Stomach smooth muscle (tissue), 2 donors: ENCODE data around the gene GRID2.
A peak's percentile ranks its signal among the peaks of the same experiment; 100 is the strongest.

ENCODE experiments used
- H3K27ac ChIP-seq: one replicate; pipeline ENCODE4 v1.7.0; 2013; ENCODE audit warnings: mild to moderate bottlenecking, low read length, inconsistent platforms
- H3K27me3 ChIP-seq, 2 donors: one replicate each; pipeline ENCODE4 v1.7.0; 2013; ENCODE audit warnings: low read length in 2 of 2; ENCODE audit not compliant: insufficient read depth in 2 of 2, control insufficient read depth in 1 of 2
- H3K36me3 ChIP-seq, 2 donors: one replicate each; pipeline ENCODE4 v1.7.0; 2013; ENCODE audit warnings: low read length in 2 of 2; ENCODE audit not compliant: control insufficient read depth in 2 of 2, insufficient read depth in 2 of 2
- H3K4me1 ChIP-seq: one replicate; pipeline ENCODE4 v1.7.0; 2013; ENCODE audit warnings: low read length; ENCODE audit not compliant: control insufficient read depth, insufficient read depth
- H3K4me3 ChIP-seq, 2 donors: one replicate each; pipeline ENCODE4 v1.7.0; 2013; ENCODE audit warnings: low read length in 2 of 2
- H3K9ac ChIP-seq, 2 donors: one replicate each; pipeline ENCODE4 v1.7.0; 2013; ENCODE audit warnings: low read length in 2 of 2, mild to moderate bottlenecking in 1 of 2
- H3K9me3 ChIP-seq, 2 donors: one replicate each; pipeline ENCODE4 v1.7.0; 2013; ENCODE audit warnings: low read length in 2 of 2; ENCODE audit not compliant: control insufficient read depth in 2 of 2
- donor health status: healthy.
- donor health status: Pancreatic carcinoma.

GRID2 gene

GRCh38 chr4:92303621-92304027, at the start of gene GRID2:
Gene GRID2 (plus strand): TSS chr4:92303966.
- Histone ChIP-seq H3K27me3 (peaks cover 23 to 39% of the 10 kb centered on the region in 2 donors), H3K4me1 (peaks cover 11% of the 10 kb centered on the region), H3K4me3 (peak within 1 kb of the TSS; percentile 63 to 65), H3K9me3 (no peaks in the 10 kb centered on the region), H3K27ac (no peak within 1 kb of the TSS), H3K9ac (no peak within 1 kb of the TSS), H3K36me3 (no peaks in the 10 kb centered on the region)

- no peaks in the 10 kb centered on the region for H3K27me3 ChIP-seq
- peaks cover 6 to 21% of the 10 kb centered on the region in 2 donors for H3K9me3 ChIP-seq
- H3K9ac ChIP-seq: no peak overlapping the region
- no peaks in the 10 kb centered on the region for H3K36me3 ChIP-seq
- no peaks in the 10 kb centered on the region for H3K4me1 ChIP-seq
- no peak overlapping the region for H3K27ac ChIP-seq
- H3K4me3 ChIP-seq: no peak overlapping the region
Observed at GRCh38 chr4:92253986-92254671, 49.6 kb upstream of the GRID2 start.

- Histone ChIP-seq H3K27me3 (no peaks in the 10 kb centered on the region), H3K27ac (no peak overlapping the region), H3K36me3 (no peaks in the 10 kb centered on the region), H3K9ac (no peak overlapping the region), H3K4me3 (no peak overlapping the region), H3K4me1 (no peaks in the 10 kb centered on the region), H3K9me3 (peaks cover 6 to 21% of the 10 kb centered on the region in 2 donors)
Observed at GRCh38 chr4:92254767-92255442, 48.9 kb upstream of the GRID2 start.

- no peak overlapping the region for H3K27ac ChIP-seq
- H3K27me3 ChIP-seq: no peaks in the 10 kb centered on the region
Observed at GRCh38 chr4:92255920-92256244, 47.9 kb upstream of the GRID2 start.

GRCh38 chr4:92257931-92258857, 45.6 kb upstream of the GRID2 start:
- Histone ChIP-seq H3K4me1 (no peaks in the 10 kb centered on the region), H3K4me3 (no peak overlapping the region), H3K36me3 (no peaks in the 10 kb centered on the region), H3K9me3 (peaks cover 6 to 21% of the 10 kb centered on the region in 2 donors), H3K27ac (no peak overlapping the region), H3K27me3 (no peaks in the 10 kb centered on the region), H3K9ac (no peak overlapping the region)

More at GRCh38 chr4:92255920-92256244, 47.9 kb upstream of the GRID2 start:
- no peak overlapping the region for H3K4me3 ChIP-seq
- no peak overlapping the region for H3K9ac ChIP-seq
- H3K4me1 ChIP-seq: no peaks in the 10 kb centered on the region
- H3K9me3 ChIP-seq: peaks cover 6 to 21% of the 10 kb centered on the region in 2 donors
- H3K36me3 ChIP-seq: no peaks in the 10 kb centered on the region

- Histone ChIP-seq H3K27me3 (no peaks in the 10 kb centered on the region), H3K36me3 (no peaks in the 10 kb centered on the region), H3K4me1 (no peaks in the 10 kb centered on the region), H3K9ac (no peak overlapping the region), H3K9me3 (peaks cover 2 to 6% of the 10 kb centered on the region in 2 donors), H3K27ac (no peak overlapping the region), H3K4me3 (no peak overlapping the region)
Observed at GRCh38 chr4:92261256-92261655, 42.5 kb upstream of the GRID2 start.

- Histone ChIP-seq H3K4me3 (no peak overlapping the region), H3K36me3 (no peaks in the 10 kb centered on the region), H3K9me3 (no peaks in the 10 kb centered on the region), H3K4me1 (no peaks in the 10 kb centered on the region), H3K9ac (no peak overlapping the region), H3K27me3 (no peaks in the 10 kb centered on the region), H3K27ac (no peak overlapping the region)
Observed at GRCh38 chr4:92262371-92262770, 41.4 kb upstream of the GRID2 start.

- H3K36me3 ChIP-seq: no peaks in the 10 kb centered on the region
- H3K4me1 ChIP-seq: no peaks in the 10 kb centered on the region
- H3K27me3 ChIP-seq: no peaks in the 10 kb centered on the region
- H3K9me3 ChIP-seq: no peaks in the 10 kb centered on the region
- no peak overlapping the region for H3K9ac ChIP-seq
- H3K27ac ChIP-seq: no peak overlapping the region
- H3K4me3 ChIP-seq: no peak overlapping the region
Observed at GRCh38 chr4:92263010-92263409, 40.8 kb upstream of the GRID2 start.

- Histone ChIP-seq H3K27me3 (no peaks in the 10 kb centered on the region), H3K27ac (no peak overlapping the region), H3K9me3 (no peaks in the 10 kb centered on the region), H3K36me3 (no peaks in the 10 kb centered on the region), H3K9ac (no peak overlapping the region), H3K4me1 (no peaks in the 10 kb centered on the region), H3K4me3 (no peak overlapping the region)
Observed at GRCh38 chr4:92263575-92263974, 40.2 kb upstream of the GRID2 start.

- Histone ChIP-seq H3K36me3 (no peaks in the 10 kb centered on the region), H3K9me3 (no peaks in the 10 kb centered on the region), H3K4me3 (no peak overlapping the region), H3K9ac (no peak overlapping the region), H3K4me1 (no peaks in the 10 kb centered on the region), H3K27me3 (no peaks in the 10 kb centered on the region), H3K27ac (no peak overlapping the region)
Observed at GRCh38 chr4:92264163-92264562, 39.6 kb upstream of the GRID2 start.
